GM23338 (cell line): Measurements from ENCODE around the gene PCDHB6. TPM values are rescaled to one million over a fixed set of nuclear protein-coding genes. Genes with fewer than 3 reads are reported as not detected.

Source experiments
- ATAC-seq: fragments of 200-7000 bp; cut with Tn5 transposase; 3 replicates; pipeline ENCODE4 v1.9.1; 2020
- DNase-seq: peaks from one replicate; pipeline ENCODE4 v3.0.0-alpha.2; 2015; ENCODE audit warnings: low spot score
- H2AFZ ChIP-seq: fragments of 200-600 bp; sonication (generic); 2 replicates; pipeline ENCODE4 v1.8.0; 2016; ENCODE audit warnings: antibody characterized with exemption, mild to moderate bottlenecking, moderate library complexity
- H3F3A ChIP-seq: fragments of 200-600 bp; sonication (generic); replicated peaks from 2 replicates; pipeline ENCODE4 v1.8.0; 2017; ENCODE audit warnings: antibody characterized with exemption, mixed run types, low read depth
- H3K27ac ChIP-seq: fragments of 200-600 bp; sonication (generic); 2 replicates; pipeline ENCODE4 v1.6.1; 2016; ENCODE audit warnings: low read depth
- H3K27me3 ChIP-seq: fragments of 200-600 bp; sonication (generic); 2 replicates; pipeline ENCODE4 v1.8.0; 2016; ENCODE audit warnings: mild to moderate bottlenecking, mixed run types, moderate library complexity; ENCODE audit not compliant: insufficient read depth
- H3K36me3 ChIP-seq: fragments of 200-600 bp; sonication (generic); 2 replicates; pipeline ENCODE4 v1.8.0; 2016; ENCODE audit warnings: mild to moderate bottlenecking; ENCODE audit not compliant: insufficient read depth
- H3K4me1 ChIP-seq: fragments of 200-600 bp; sonication (generic); 2 replicates; pipeline ENCODE4 v1.8.0; 2016; ENCODE audit warnings: mild to moderate bottlenecking, moderate library complexity; ENCODE audit not compliant: insufficient read depth
- H3K4me2 ChIP-seq: fragments of 200-600 bp; sonication (generic); 2 replicates; pipeline ENCODE4 v1.7.1; 2017; ENCODE audit warnings: mixed run types
- H3K4me3 ChIP-seq: fragments of 200-600 bp; sonication (generic); 2 replicates; pipeline ENCODE4 v1.6.1; 2016; ENCODE audit warnings: mixed run types
- H3K79me2 ChIP-seq: fragments of 200-600 bp; sonication (generic); replicated peaks from 2 replicates; pipeline ENCODE4 v1.8.0; 2017; ENCODE audit warnings: mild to moderate bottlenecking; ENCODE audit not compliant: insufficient read depth
- H3K9me2 ChIP-seq: fragments of 200-600 bp; sonication (generic); 2 replicates; pipeline ENCODE4 v1.8.0; 2017; ENCODE audit not compliant: insufficient read depth
- H4K20me1 ChIP-seq: fragments of 200-600 bp; sonication (generic); replicated peaks from 2 replicates; pipeline ENCODE4 v1.8.0; 2017; ENCODE audit warnings: mild to moderate bottlenecking; ENCODE audit not compliant: insufficient read depth
- H3K27ac Mint-ChIP-seq: 2 replicates; pipeline ENCODE4 v1.8.0; 2020; ENCODE audit warnings: inconsistent platforms, mild to moderate bottlenecking, moderate library complexity, mixed read lengths
- H3K27me3 Mint-ChIP-seq: 3 replicates; pipeline ENCODE4 v1.8.0; 2022; ENCODE audit warnings: low read depth, mild to moderate bottlenecking, moderate library complexity, mixed read lengths, inconsistent platforms; ENCODE audit not compliant: insufficient read depth, poor library complexity
- H3K36me3 Mint-ChIP-seq: 3 replicates; pipeline ENCODE4 v1.8.0; 2021; ENCODE audit warnings: low read depth, mild to moderate bottlenecking, inconsistent platforms, moderate library complexity, mixed read lengths
- H3K4me1 Mint-ChIP-seq: 3 replicates; pipeline ENCODE4 v1.8.0; 2020; ENCODE audit warnings: mild to moderate bottlenecking, inconsistent platforms, mixed read lengths
- H3K4me3 Mint-ChIP-seq: 3 replicates; pipeline ENCODE4 v1.8.0; 2021; ENCODE audit warnings: moderate library complexity, mild to moderate bottlenecking, inconsistent platforms, mixed read lengths
- H3K9me3 Mint-ChIP-seq: 3 replicates; pipeline ENCODE4 v1.8.0; 2020; ENCODE audit warnings: moderate library complexity, mild to moderate bottlenecking, inconsistent platforms, mixed read lengths
- CREB1 ChIP-seq: fragments of 250-450 bp; sonication (Bioruptor Pico); IDR thresholded peaks from 2 replicates; pipeline ENCODE4 v1.5.0; 2020; ENCODE audit warnings: low read depth, mild to moderate bottlenecking, moderate library complexity
- ETS1 ChIP-seq: IDR thresholded peaks from 2 replicates; pipeline ENCODE4 v1.6.1; 2016; ENCODE audit warnings: antibody characterized with exemption
- EZH2 ChIP-seq: fragments of 200-600 bp; sonication (generic); IDR thresholded peaks from one replicate; pipeline ENCODE4 v1.8.0; 2017; ENCODE audit warnings: antibody characterized with exemption, mild to moderate bottlenecking, low read depth; ENCODE audit not compliant: unreplicated experiment
- EZH2phosphoT487 ChIP-seq: fragments of 200-600 bp; sonication (generic); IDR thresholded peaks from one replicate; pipeline ENCODE4 v1.8.1; 2018; ENCODE audit warnings: antibody characterized with exemption; ENCODE audit not compliant: unreplicated experiment
- JUNB ChIP-seq: IDR thresholded peaks from one replicate; pipeline ENCODE4 v1.6.1; 2016; ENCODE audit warnings: antibody characterized with exemption; ENCODE audit not compliant: unreplicated experiment
- NANOG ChIP-seq: IDR thresholded peaks from 2 replicates; pipeline ENCODE4 v1.6.1; 2016; ENCODE audit warnings: antibody characterized with exemption, borderline replicate concordance
- STAT1 ChIP-seq: IDR thresholded peaks from one replicate; pipeline ENCODE4 v1.6.1; 2016; ENCODE audit warnings: antibody characterized with exemption; ENCODE audit not compliant: unreplicated experiment
- ZNF114 ChIP-seq: fragments of 250-450 bp; sonication (Bioruptor Pico); IDR thresholded peaks from 2 replicates; pipeline ENCODE4 v1.5.0; 2020; ENCODE audit warnings: mild to moderate bottlenecking, moderate library complexity
- ZNF331 ChIP-seq: fragments of 250-450 bp; sonication (Bioruptor Pico); IDR thresholded peaks from 2 replicates; pipeline ENCODE4 v1.5.0; 2020; ENCODE audit warnings: low read depth, mild to moderate bottlenecking, moderate library complexity
- ZNF462 ChIP-seq: fragments of 250-450 bp; sonication (Bioruptor Pico); IDR thresholded peaks from 2 replicates; pipeline ENCODE4 v1.5.0; 2020; ENCODE audit warnings: mild to moderate bottlenecking, moderate library complexity
- polyA plus RNA-seq: library from polyadenylated mRNA; unstranded; fragments of >200 nt; fragmentation: Nextera tagmentation; extraction: Ambion mirVana; gene quantifications from 2 replicates; pipeline ENCODE4 v1.2.1, GENCODE V29; 2016
- total RNA-seq: library from RNA; depleted of rRNA; stranded (reverse); fragments of >200 nt; shearing (Covaris generic); gene quantifications from 2 replicates; pipeline ENCODE4 v1.2.3, GENCODE V29; 2014

PCDHB6 gene
- total and polyA plus RNA-seq, 2 experiments from 2014 or later: 0.11 to 0.52 TPM

- Mint-ChIP-seq H3K4me3 (no peak overlapping the region), H3K27me3 (peaks cover 4% of the 10 kb centered on the region), H3K27ac (no peak overlapping the region), H3K36me3 (peaks cover 22% of the 10 kb centered on the region), H3K9me3 (peaks cover 39% of the 10 kb centered on the region), H3K4me1 (peaks cover 7% of the 10 kb centered on the region; the same call in 1 of the 3 replicates)
- H3K36me3 ChIP-seq: no peaks in the 10 kb centered on the region; the same call in 1 of the 2 replicates
- DNase-seq (no peak), ATAC-seq (no peak)
- no peak overlapping the region for H3K4me2 ChIP-seq
- H3K9me2 ChIP-seq: no peaks in the 10 kb centered on the region
- H3K4me3 ChIP-seq: no peak overlapping the region
- H3K27ac ChIP-seq: no peak overlapping the region
- no peaks in the 10 kb centered on the region for H3K79me2 ChIP-seq
- H3K4me1 ChIP-seq: no peaks in the 10 kb centered on the region
- H3F3A ChIP-seq: no peaks in the 10 kb centered on the region
- no peaks in the 10 kb centered on the region for H4K20me1 ChIP-seq
- H3K27me3 ChIP-seq: no peaks in the 10 kb centered on the region
- TF ChIP-seq ETS1 (no peak), EZH2phosphoT487 (no peak), ZNF114 (CRISPR knock-in tag) (no peak), CREB1 (CRISPR knock-in tag) (no peak), ZNF462 (CRISPR knock-in tag) (no peak), ZNF331 (CRISPR knock-in tag) (no peak), NANOG (no peak), EZH2 (no peak), JUNB (no peak), STAT1 (no peak)
- H2AFZ ChIP-seq: no peak overlapping the region
These were observed 46.5 kb downstream of the PCDHB6 start for GRCh38 chr5:141196363-141196762.
